ENCODE results near the gene FGF1.

FGF1 gene

DNA sequence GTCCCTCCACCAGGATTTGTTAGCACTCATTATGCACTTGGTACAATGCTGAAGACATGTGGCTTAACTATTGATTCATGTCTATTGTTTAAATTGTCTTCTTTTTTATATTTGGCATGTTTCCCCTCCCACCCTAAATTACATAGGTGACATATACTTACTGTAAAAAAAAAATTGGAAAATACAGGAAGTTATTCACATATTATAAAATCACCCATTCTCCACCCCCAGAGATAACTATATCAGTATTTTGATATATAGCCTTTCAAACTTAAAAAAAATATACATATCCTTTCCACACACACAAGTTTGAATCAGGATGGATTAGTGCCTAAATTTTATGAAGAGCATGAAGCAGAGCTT, 87.6 kb downstream of the FGF1 start:
- Histone ChIP-seq H4K20me1 (ENCODE audit: insufficient read depth, low read length) (no peaks in the 10 kb centered on the region), H3K36me3 (replicated peaks; ENCODE audit: low read depth, low read length) (no peaks in the 10 kb centered on the region), H2AFZ (ENCODE audit: low read depth, low read length) (no peak overlapping the region), H3K27me3 (ENCODE audit: low read depth, low read length) (peaks cover 13% of the 10 kb centered on the region), H3K79me2 (ENCODE audit: low read length) (no peaks in the 10 kb centered on the region), H3K4me1 (ENCODE audit: low read length) (no peaks in the 10 kb centered on the region), H3K9ac (ENCODE audit: low read length) (no peak overlapping the region), H3K4me2 (ENCODE audit: low read length) (no peak overlapping the region), H3K4me3 (ENCODE audit: low read length) (no peak overlapping the region), H3K9me3 (ENCODE audit: insufficient read depth, low read length) (no peaks in the 10 kb centered on the region), H3K27ac (ENCODE audit: low read length) (no peak overlapping the region)
- no peak for TF ChIP-seq EZH2phosphoT487 (IDR thresholded peaks at IDR 0.05; ENCODE audit: low read depth)
- TF ChIP-seq, protein P1, sequence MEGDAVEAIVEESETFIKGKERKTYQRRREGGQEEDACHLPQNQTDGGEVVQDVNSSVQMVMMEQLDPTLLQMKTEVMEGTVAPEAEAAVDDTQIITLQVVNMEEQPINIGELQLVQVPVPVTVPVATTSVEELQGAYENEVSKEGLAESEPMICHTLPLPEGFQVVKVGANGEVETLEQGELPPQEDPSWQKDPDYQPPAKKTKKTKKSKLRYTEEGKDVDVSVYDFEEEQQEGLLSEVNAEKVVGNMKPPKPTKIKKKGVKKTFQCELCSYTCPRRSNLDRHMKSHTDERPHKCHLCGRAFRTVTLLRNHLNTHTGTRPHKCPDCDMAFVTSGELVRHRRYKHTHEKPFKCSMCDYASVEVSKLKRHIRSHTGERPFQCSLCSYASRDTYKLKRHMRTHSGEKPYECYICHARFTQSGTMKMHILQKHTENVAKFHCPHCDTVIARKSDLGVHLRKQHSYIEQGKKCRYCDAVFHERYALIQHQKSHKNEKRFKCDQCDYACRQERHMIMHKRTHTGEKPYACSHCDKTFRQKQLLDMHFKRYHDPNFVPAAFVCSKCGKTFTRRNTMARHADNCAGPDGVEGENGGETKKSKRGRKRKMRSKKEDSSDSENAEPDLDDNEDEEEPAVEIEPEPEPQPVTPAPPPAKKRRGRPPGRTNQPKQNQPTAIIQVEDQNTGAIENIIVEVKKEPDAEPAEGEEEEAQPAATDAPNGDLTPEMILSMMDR (IDR thresholded peaks at IDR 0.05; ENCODE audit: low read depth, low read length): no peak

DNA sequence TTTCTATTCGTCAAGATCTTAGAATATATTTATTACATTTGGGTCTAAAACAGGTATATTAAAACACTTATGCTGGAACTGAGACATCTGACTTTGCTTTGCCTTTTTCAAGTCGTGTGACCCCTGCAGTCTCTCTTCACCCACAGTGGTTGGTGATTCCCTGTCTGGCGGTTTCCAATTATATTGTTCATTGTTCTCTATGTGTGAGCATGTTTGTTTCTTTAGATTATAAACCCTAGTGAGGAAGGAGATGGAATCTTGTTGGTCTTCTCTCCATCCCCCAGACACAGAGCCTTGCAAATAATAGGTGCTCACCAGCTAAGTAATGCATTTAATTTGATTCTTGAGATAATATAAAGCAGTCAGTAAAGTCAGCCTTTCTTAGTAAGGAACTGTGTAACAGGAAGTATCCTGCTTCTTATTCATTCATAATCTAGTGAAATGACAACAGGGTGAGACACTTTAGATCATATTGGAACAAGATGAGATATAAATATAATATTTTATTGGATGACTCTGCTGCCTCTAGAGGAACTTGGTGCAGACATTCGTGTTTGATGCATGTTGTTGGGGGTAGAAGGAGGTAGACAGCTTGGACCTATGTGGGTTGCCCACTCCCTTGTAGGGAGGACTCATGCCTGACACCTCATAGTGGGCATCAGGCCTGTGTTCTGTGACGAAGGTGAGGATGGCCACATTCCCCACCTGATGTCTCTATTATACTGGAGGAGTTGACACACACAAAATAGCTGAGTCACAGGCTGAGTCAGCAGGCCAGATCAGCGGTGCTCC, 88.1 kb downstream of the FGF1 start:
- H3K27me3 ChIP-seq (ENCODE audit: low read depth, low read length): peaks cover 18% of the 10 kb centered on the region
- H3K4me1 ChIP-seq (ENCODE audit: low read length): no peaks in the 10 kb centered on the region
- no peaks in the 10 kb centered on the region for H3K79me2 ChIP-seq (ENCODE audit: low read length)
- H2AFZ ChIP-seq (ENCODE audit: low read depth, low read length): no peak overlapping the region
- H3K27ac ChIP-seq (ENCODE audit: low read length): no peak overlapping the region
- H3K4me3 ChIP-seq (ENCODE audit: low read length): no peak overlapping the region
- no peaks in the 10 kb centered on the region for H3K36me3 ChIP-seq (replicated peaks; ENCODE audit: low read depth, low read length)
- H3K4me2 ChIP-seq (ENCODE audit: low read length): no peak overlapping the region
- no peak overlapping the region for H3K9ac ChIP-seq (ENCODE audit: low read length)
- H3K9me3 ChIP-seq (ENCODE audit: insufficient read depth, low read length): no peaks in the 10 kb centered on the region
- TF ChIP-seq EZH2phosphoT487 (IDR thresholded peaks at IDR 0.05; ENCODE audit: low read depth): no peak
- TF ChIP-seq, protein P1 (IDR thresholded peaks at IDR 0.05; ENCODE audit: low read depth, low read length): no peak
- no peaks in the 10 kb centered on the region for H4K20me1 ChIP-seq (ENCODE audit: insufficient read depth, low read length)

DNA sequence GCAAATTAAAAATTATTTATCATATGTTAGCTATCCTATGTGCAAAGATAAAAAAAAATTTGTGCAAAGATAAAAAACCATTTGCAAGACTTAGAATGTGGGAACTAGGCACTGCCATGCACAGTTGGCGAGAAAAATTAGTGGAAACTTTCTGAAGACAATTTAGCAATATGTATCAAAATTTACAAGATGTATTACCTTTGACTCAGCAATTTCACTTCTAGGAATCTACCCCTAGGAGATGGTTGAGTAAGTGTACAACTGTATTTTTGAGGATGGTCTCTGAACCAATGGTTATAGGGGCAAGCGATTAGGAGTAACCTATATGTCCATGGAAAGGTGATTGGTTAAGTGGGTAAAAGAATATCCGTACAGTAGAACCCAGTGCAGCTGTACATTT, 88.9 kb downstream of the FGF1 start:
- no peaks in the 10 kb centered on the region for H3K79me2 ChIP-seq (ENCODE audit: low read length)
- no peaks in the 10 kb centered on the region for H3K4me1 ChIP-seq (ENCODE audit: low read length)
- H3K9ac ChIP-seq (ENCODE audit: low read length): no peak overlapping the region
- H3K27ac ChIP-seq (ENCODE audit: low read length): no peak overlapping the region
- H3K27me3 ChIP-seq (ENCODE audit: low read depth, low read length): peaks cover 25% of the 10 kb centered on the region
- H4K20me1 ChIP-seq (ENCODE audit: insufficient read depth, low read length): no peaks in the 10 kb centered on the region
- no peak overlapping the region for H3K4me2 ChIP-seq (ENCODE audit: low read length)
- no peak overlapping the region for H2AFZ ChIP-seq (ENCODE audit: low read depth, low read length)
- H3K4me3 ChIP-seq (ENCODE audit: low read length): no peak overlapping the region
- H3K9me3 ChIP-seq (ENCODE audit: insufficient read depth, low read length): no peaks in the 10 kb centered on the region
- H3K36me3 ChIP-seq (replicated peaks; ENCODE audit: low read depth, low read length): no peaks in the 10 kb centered on the region
- no peak for TF ChIP-seq EZH2phosphoT487 (IDR thresholded peaks at IDR 0.05; ENCODE audit: low read depth)
- TF ChIP-seq, protein P1 (IDR thresholded peaks at IDR 0.05; ENCODE audit: low read depth, low read length): no peak

DNA sequence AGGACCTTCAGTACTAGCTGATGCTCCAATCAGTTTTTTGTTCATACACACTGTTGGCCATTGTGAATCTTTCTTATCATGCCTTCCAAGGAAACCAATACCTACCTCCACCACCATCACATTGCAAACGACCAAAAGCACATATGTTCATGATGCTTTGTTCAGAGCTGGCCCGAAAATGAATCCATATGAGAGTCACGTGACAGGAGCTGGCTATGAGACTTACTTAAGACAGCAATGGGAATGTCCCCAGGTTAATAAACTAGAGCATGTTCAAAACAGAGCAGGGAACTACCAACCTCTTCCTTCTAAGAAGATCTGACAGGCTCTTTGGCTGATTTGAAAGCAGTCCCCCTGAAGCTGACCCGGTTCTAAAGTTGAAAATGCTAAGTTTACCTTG, 93.5 kb downstream of the FGF1 start:
- H3K36me3 ChIP-seq (replicated peaks; ENCODE audit: low read depth, low read length): no peaks in the 10 kb centered on the region
- H3K4me1 ChIP-seq (ENCODE audit: low read length): no peaks in the 10 kb centered on the region
- H3K4me3 ChIP-seq (ENCODE audit: low read length): no peak overlapping the region
- no peak for TF ChIP-seq EZH2phosphoT487 (IDR thresholded peaks at IDR 0.05; ENCODE audit: low read depth)
- no peaks in the 10 kb centered on the region for H3K79me2 ChIP-seq (ENCODE audit: low read length)
- no peak overlapping the region for H3K27ac ChIP-seq (ENCODE audit: low read length)
- H3K4me2 ChIP-seq (ENCODE audit: low read length): no peak overlapping the region
- H3K9me3 ChIP-seq (ENCODE audit: insufficient read depth, low read length): no peaks in the 10 kb centered on the region
- no peak overlapping the region for H2AFZ ChIP-seq (ENCODE audit: low read depth, low read length)
- H4K20me1 ChIP-seq (ENCODE audit: insufficient read depth, low read length): no peaks in the 10 kb centered on the region
- no peak overlapping the region for H3K9ac ChIP-seq (ENCODE audit: low read length)
- H3K27me3 ChIP-seq (ENCODE audit: low read depth, low read length): peaks cover 33% of the 10 kb centered on the region

All from OCI-LY3 (cell line).